Hypothalamus (tissue), 51 donors: ENCODE measurements around the gene LRRC26.
"Not testable (repeated sequence)": the region's sequence is repeated elsewhere in the genome, so short reads cannot be mapped to it uniquely, and the experiment has no call there.

Experiments used
- DNase-seq, 51 donors: peaks; one replicate each; lab custom pipeline; 2025; lab: John Stamatoyannopoulos, UW

LRRC26 gene

DNA sequence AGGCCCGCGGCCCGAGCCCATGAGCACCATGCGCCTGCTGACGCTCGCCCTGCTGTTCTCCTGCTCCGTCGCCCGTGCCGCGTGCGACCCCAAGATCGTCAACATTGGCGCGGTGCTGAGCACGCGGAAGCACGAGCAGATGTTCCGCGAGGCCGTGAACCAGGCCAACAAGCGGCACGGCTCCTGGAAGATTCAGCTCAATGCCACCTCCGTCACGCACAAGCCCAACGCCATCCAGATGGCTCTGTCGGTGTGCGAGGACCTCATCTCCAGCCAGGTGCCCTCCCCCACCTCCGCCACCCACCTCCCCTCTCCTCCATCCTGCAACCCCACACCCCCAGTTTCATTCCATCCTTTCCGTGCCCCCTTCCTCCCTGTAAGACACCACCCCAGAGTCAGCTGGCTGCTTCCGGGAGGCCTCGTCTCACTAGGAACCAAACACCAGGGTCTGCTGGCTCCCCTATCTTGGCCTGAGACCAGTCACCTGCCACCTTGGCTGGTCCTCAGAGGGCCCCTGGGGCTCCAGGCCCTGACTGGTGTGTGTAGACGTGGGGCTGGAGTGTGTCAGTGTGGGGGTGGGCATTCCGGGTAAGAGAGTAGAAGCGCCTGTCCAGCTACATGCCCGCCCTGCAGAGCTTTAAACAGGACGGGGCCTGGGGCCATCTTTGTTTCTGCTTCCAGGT lies 30.2 kb downstream of the LRRC26 start:
- peak in 1 of 51 donors; percentile 44 for DNase-seq

DNA sequence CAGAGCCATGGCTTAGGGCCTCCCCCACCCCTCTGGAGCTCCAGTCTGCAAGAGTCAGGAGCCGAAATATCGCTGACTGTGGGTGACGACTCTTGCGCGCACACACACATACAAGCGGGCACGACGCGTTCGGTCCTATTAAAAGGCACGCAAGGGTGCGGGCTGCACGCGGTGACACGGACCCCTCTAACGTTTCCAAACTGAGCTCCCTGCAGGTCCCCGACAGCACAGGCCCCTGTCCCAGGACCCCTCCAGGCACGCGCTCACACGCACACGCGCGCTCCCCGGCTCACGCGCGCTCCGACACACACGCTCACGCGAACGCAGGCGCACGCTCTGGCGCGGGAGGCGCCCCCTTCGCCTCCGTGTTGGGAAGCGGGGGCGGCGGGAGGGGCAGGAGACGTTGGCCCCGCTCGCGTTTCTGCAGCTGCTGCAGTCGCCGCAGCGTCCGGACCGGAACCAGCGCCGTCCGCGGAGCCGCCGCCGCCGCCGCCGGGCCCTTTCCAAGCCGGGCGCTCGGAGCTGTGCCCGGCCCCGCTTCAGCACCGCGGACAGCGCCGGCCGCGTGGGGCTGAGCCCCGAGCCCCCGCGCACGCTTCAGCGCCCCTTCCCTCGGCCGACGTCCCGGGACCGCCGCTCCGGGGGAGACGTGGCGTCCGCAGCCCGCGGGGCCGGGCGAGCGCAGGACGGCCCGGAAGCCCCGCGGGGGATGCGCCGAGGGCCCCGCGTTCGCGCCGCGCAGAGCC lies 31.0 kb downstream of the LRRC26 start, which contains the start of gene GRIN1:
Gene GRIN1 (plus strand): TSS at position 433 of the 746 bp plus-strand sequence. CDS start 333 bp downstream, outside the sequence.
- peak in 11 of 51 donors; percentile 26 to 67 (median 43) for DNase-seq

GRCh38 chr9:137138058-137138721 lies 31.7 kb downstream of the LRRC26 start:
- DNase-seq: peak in 19 of 51 donors; percentile 12 to 81 (median 51)

- DNase-seq: no peak
Observed at GRCh38 chr9:137136881-137137607, 32.8 kb downstream of the LRRC26 start.

GRCh38 chr9:137136261-137136880 lies 33.5 kb downstream of the LRRC26 start:
- no peak for DNase-seq

GRCh38 chr9:137135154-137135553 lies 34.7 kb downstream of the LRRC26 start:
- not testable (repeated sequence) for DNase-seq

DNA sequence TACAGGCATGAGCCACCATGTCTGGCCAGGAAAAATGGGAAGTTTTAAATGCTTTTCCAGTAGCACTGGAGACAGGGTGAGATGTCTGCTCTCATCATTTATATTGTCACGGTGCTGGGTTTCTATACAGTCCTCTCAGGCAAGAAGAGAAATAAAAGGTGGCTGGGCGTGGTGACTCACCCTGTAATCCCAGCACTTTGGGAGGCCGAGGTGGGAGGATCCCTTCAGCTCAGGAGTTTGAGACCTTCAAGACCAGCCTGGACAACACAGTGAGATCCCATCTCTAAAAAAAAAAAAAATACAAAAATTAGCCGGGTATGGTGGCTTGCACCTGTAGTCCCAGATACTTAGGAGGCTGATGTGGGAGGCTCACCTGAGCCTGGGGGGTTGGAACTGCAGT lies 35.7 kb downstream of the LRRC26 start:
- no peak for DNase-seq

GRCh38 chr9:137130176-137130755 lies 39.6 kb downstream of the LRRC26 start:
- no peak for DNase-seq

- DNase-seq: peak in 50 of 51 donors; percentile 19 to 87 (median 72)
Observed at GRCh38 chr9:137129456-137130175, 40.2 kb downstream of the LRRC26 start.

GRCh38 chr9:137128862-137129455 lies 40.9 kb downstream of the LRRC26 start:
- peak in 2 of 51 donors; percentile 11 to 13 for DNase-seq

- DNase-seq: no peak
Observed at GRCh38 chr9:137128158-137128861, 41.5 kb downstream of the LRRC26 start.

DNA sequence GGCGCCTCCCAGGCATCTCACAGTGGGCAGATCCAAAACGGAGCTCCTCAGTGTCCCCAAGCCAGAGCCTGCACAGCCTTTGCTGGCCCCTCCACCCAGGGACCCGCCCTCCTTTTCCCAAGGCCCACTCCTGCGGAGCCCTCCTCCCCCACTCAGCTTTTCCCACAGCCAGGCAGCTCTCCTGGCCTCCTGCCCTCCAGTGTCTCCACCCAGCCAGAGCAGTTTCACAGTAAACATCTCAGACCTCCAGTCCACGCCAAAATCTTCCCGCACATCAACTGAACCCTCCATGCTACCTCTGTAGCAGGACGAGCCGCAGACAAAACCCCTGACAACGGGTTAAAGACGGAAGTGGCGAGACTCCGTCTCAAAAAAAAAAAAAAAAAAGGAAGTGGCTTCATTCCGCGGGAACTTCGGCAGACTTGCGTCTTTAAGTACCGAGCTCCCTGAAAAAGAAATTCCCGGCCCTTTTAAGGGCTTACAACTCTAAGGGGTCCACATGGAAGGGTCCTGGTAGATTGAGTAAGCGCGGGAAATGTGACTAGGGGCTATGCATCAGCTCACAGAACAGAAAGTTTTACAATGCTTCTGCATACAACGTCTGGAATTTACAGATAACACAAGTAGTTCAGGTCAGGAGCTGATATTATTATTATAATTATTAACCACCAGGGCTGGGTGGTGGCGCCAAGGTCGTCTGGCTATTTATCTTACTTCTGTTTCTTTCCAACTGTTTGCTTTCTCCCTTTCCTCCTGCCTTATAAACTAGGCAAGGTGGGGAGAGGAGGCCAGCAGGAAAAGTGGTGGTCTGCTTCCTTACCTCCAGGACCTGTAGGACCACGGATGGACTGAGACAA lies 42.3 kb downstream of the LRRC26 start:
- peak in 2 of 51 donors; percentile 17 to 38 for DNase-seq

- no peak for DNase-seq
Observed at GRCh38 chr9:137126786-137127185, 43.1 kb downstream of the LRRC26 start.

DNA sequence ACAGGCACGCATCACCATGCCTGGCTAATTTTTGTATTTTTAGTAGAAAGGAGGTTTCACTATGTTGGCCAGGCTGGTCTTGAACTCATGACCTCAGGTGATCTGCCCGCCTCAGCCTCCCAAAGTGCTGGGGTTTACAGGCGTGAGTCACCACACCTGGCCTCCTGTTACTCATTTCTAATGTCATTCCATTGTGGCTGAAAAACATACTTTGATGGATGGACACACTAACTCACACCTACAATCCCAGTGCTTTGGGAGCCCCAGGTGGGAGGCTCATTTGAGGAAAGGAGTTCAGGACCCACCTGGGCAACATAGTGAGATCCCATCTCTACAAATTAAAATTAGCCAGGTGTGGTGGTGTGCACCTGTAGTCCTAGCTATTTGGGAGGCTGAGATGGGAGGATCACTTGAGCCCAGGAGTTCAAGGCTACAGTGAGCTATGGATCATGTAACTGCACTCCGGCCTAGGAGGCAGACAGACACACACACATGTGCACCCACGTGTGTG lies 45.8 kb downstream of the LRRC26 start:
- DNase-seq: not testable (repeated sequence)

GRCh38 chr9:137123468-137123837 lies 46.4 kb downstream of the LRRC26 start:
- no peak for DNase-seq

DNA sequence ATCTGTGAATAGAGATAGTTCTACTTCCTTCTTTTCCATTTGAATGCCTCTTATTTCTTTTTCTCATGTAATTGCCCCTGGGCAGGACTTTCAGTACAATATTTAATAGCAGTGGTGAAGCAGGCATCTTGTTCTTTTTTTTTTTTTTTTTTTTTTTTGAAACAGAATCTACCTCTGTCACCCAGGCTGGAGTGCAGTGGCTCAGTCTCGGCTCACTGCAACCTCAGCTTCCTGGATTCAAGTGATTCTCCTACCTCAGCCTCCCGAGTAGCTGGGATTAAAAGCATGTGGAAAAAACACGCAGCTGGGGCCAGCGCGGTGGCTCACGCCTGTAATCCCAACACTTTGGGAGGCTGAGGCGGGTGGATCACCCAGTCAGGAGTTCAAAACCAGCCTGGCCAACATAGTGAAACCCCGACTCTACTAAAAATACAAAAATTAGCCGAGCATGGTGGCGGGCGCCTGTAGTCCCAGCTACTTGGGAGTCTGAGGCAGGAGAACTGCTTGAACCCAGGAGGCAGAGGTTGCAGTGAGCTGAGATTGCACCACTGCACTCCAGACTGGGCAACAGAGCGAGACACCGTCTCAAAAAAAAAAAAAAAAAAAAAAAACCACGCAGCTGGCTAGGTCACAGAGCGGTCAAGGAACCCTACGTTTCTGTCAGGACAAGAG lies 46.9 kb downstream of the LRRC26 start:
- not testable (repeated sequence) for DNase-seq
